HL-60/S4 (cell line): ENCODE data around the gene NHS.
"Not testable (repeated sequence)": the region's sequence is repeated elsewhere in the genome, so short reads cannot be mapped to it uniquely, and the experiment has no call there.

Source experiments
- in situ Hi-C: fragments of 300-500 bp; cut with MboI; formaldehyde crosslinking; loops from 2 replicates; pipeline ENCODE4 v1.14.3; 2022; ENCODE audit warnings: low sequenced_read_pairs

Gene NHS

GRCh38 chrX:17488036-17488435 lies 113.0 kb downstream of the NHS start:
- in situ Hi-C loops, result no loop called here

- in situ Hi-C loops, result no loop called here
Observed at GRCh38 chrX:17494216-17494615, 119.2 kb downstream of the NHS start.

DNA sequence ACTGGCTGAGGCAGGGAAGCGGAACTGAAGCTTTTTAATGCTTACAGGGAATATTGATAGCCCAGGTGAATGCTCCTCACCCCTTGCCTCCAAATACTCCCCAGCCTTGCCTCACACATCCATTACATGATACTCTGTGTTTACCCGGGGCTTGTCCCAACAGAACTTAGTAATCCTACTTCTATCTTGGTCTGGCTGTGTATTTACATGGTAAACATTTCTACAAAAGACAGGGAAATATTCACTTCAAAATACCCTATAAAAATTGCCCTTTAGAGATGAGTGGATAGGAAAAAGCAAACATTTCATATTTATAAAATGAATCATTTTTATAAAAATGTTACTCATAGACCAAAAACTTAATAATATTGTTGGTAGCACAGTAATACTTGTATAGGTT lies 120.1 kb downstream of the NHS start:
- in situ Hi-C loops, result no loop called here

GRCh38 chrX:17496407-17496806 lies 121.4 kb downstream of the NHS start:
- in situ Hi-C loops, result no loop called here

GRCh38 chrX:17497193-17497592 lies 122.2 kb downstream of the NHS start:
- in situ Hi-C loops, result no loop called here

GRCh38 chrX:17499512-17499911 lies 124.5 kb downstream of the NHS start:
- in situ Hi-C loops, result no loop called here

GRCh38 chrX:17500145-17500579 lies 125.2 kb downstream of the NHS start:
- in situ Hi-C loops, result no loop called here

- in situ Hi-C loops, result no loop called here
Observed at GRCh38 chrX:17501746-17502145, 126.7 kb downstream of the NHS start.

GRCh38 chrX:17506352-17506751 lies 131.4 kb downstream of the NHS start:
- in situ Hi-C loops, result not testable (repeated sequence)

GRCh38 chrX:17511556-17511955 lies 136.6 kb downstream of the NHS start:
- in situ Hi-C loops, result no loop called here

DNA sequence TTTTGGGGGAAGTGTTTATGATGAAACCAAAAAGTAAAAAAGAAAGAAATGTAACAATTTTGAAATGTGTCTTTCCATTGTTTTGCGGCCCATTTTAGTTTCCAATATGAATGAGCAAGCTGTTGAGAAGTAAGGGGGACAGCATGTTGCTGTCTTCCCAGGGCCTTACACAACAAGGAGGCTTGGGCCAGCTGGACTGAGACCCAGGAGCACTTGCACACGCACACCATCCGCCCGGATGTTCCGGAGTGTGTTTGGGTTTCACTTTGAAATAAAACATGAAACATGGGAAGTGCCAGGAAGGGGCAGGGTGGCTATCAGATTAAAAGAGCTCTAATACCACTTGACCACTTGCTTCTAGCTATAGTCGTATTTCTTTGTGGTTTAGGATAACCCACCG lies 144.4 kb downstream of the NHS start:
- in situ Hi-C loops, result no loop called here

GRCh38 chrX:17520016-17520615 lies 145.1 kb downstream of the NHS start:
- in situ Hi-C loops, result no loop called here

DNA sequence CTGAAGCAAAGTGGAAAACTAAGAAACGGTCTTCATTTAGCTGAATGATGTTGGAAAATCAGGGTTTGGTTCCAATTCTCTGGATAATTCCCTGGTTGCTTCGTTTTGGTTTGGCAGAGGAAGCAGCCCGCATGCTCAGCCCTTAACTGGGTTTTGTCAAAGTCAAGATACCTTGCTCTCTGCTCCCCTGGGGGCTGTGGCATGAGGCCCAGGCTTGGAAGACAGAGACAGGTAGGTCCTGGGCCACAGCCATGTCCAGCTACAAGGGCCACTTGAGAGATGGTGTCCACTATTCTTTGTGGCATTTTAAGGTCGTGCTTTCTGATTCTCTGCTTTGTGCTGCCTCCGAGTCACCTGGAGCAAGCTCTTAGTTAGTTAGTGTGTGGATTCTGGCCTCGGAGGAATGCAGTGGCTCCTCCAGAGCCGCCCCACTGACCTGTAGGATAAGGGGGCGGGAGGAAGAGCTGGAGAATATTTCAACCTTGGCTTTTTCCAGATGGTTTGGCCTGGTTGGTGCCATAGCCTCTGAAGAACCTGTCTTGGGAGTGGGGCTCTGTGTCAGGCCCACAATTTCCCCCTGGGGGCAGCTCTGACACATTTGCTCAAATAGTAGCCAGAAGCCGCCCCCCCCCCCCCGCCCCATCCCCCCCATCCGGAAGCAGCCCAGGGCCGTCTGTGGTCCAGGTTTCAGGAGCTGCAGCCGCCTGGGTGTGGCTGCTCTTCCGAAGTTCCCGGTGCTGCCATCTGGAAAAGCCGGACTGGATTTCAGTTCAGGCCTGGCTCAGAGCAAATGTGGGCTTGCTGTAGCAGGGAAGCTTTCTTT lies 147.1 kb downstream of the NHS start:
- in situ Hi-C loops, result no loop called here

GRCh38 chrX:17525266-17525665 lies 150.3 kb downstream of the NHS start:
- in situ Hi-C loops, result no loop called here

DNA sequence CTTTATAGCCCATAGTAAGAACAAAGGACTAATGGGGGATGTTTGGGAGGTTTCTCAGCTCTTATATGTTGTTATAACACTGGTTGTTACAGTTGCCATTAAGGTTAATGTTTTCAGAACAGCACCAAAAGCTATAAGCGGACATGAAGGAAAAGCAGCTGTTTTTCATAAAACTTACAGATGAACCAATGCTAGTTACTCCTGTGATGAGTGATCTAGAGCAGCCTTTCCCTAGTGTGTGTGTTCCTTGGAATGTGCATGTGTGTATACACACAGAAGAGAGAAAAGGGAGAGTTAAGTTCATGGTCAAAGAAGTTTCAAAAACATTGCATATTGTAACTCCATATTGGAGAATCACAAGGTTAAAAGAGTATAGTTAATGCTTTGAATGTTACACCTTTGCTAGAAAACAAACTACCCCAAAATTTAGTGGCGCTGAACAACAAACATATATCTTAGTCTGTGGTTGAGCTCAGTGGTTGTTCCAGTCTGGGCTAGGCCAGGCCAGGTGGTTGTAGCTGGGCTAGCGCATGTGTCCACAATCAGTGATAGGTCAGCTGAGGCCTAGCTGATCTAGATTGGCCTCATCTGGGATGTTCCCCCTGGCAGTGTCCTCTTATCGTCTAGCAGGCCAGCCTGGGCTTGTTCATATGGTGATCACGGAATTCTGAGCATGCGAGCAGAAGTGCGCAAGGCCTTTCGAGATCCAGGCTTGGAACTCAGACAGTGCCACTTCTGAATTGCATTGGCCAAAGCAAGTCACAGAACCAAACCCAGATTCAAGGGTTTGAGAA lies 151.0 kb downstream of the NHS start:
- in situ Hi-C loops, result no loop called here

- in situ Hi-C loops, result no loop called here
Observed at GRCh38 chrX:17527135-17527701, 152.2 kb downstream of the NHS start.

DNA sequence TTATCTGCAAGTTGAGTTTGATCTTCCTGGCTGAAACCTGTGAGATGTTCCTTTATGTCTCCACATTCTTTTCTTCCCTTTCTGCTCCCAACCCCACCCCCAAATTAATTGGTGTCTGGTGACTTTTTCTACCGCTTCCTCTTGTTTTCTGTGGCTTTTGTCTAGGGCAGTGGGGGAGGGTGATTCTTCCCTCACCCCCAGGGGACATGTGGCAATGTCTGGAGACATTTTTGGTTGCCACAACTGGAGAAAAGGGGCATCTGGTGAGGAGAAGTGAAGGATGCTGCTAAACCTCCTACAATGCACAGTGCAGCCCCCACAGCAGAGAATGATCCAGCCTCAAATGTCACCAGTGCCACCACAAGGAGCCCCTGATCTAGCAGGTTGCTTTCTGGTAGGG lies 152.9 kb downstream of the NHS start:
- in situ Hi-C loops, result no loop called here

- in situ Hi-C loops, result no loop called here
Observed at GRCh38 chrX:17529151-17529745, 154.2 kb downstream of the NHS start.

GRCh38 chrX:17531500-17531899 lies 156.5 kb downstream of the NHS start:
- in situ Hi-C loops, result no loop called here

- in situ Hi-C loops, result no loop called here
Observed at GRCh38 chrX:17535229-17535628, 160.2 kb downstream of the NHS start.

- in situ Hi-C loops, result no loop called here
Observed at GRCh38 chrX:17537723-17538243, 162.8 kb downstream of the NHS start.
